Mesodermal cell (in vitro differentiated cells): Measurements from ENCODE around the gene PLEKHA1. TPM values are rescaled to one million over a fixed set of nuclear protein-coding genes. Genes with fewer than 3 reads are reported as not detected.
A peak's percentile ranks its signal among the peaks of the same experiment; 100 is the strongest.

Experiments used
- H3K27ac ChIP-seq: 2 replicates; pipeline ENCODE4 v1.7.0; 2013; ENCODE audit warnings: mild to moderate bottlenecking, low read depth, low read length, moderate library complexity; ENCODE audit not compliant: severe bottlenecking
- H3K36me3 ChIP-seq: 2 replicates; pipeline ENCODE4 v1.7.1; 2013; ENCODE audit warnings: mild to moderate bottlenecking, low read length, moderate library complexity; ENCODE audit not compliant: control insufficient read depth, insufficient read depth
- H3K4me1 ChIP-seq: one replicate; pipeline ENCODE4 v1.7.1; 2013; ENCODE audit warnings: mild to moderate bottlenecking, low read length; ENCODE audit not compliant: insufficient read depth, control insufficient read depth, poor library complexity, severe bottlenecking
- H3K4me3 ChIP-seq: 2 replicates; pipeline ENCODE4 v1.7.0; 2013; ENCODE audit warnings: low read length, control low read depth, mild to moderate bottlenecking; ENCODE audit not compliant: insufficient read depth, poor library complexity, severe bottlenecking; ENCODE audit errors: extremely low read depth
- H3K9me3 ChIP-seq: 2 replicates; pipeline ENCODE4 v1.7.1; 2013; ENCODE audit warnings: mild to moderate bottlenecking, low read length, moderate library complexity; ENCODE audit not compliant: control insufficient read depth
- WGBS, 2 experiments: methylation state at CpG; one replicate each; pipeline ENCODE4 v1.1.5; 2013; ENCODE audit warnings: missing lambda C conversion rate in 2 of 2; ENCODE audit not compliant: insufficient coverage in 2 of 2; 5-methylcytosine and 5-hydroxymethylcytosine counted together
- polyA plus RNA-seq, 2 experiments: library from polyadenylated mRNA; stranded (reverse); fragments of 50-300 nt; gene quantifications; one replicate each; pipeline ENCODE4 v1.2.3, GENCODE V29; 2013

Gene PLEKHA1
- 31.2 TPM for polyA plus RNA-seq (2013, experiment 1 of 2)
- polyA plus RNA-seq (2013, experiment 2 of 2) = 29.6 TPM

DNA sequence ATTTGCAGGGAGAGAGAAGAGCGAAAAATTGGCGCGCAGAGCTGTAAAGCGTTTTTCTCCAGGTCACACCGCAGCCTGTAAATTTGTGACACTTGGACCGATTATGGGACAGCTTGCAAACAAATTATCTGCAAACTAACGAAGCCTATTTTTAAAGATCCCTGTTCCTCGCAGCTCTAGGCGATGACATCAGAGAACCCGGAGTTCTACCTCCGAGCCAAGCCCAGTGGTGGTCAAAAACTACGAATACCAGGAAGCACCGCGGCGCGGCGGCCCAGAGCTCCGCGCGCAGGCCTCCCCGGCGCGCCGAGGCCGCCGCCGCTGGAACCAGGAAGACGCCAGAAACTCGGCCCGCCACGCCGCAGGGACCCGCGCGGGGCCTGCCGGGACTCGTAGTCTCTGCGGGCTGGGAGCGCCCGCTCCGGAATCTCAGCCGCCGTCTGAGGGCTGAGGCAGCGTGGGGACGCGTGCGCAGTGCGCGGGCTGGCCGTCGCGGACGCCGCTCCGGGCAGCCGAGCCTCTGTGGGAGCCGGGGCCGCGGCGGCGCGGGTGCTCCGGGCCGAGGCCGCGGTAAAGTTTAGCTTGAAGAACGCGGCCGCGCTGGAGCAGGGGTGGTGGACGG lies at the start of gene PLEKHA1:
Gene PLEKHA1 (plus strand): TSS at position 472 of the 622 bp plus-strand sequence. CDS start 18,493 bp downstream, outside the sequence.
- peaks cover 5% of the 10 kb centered on the region for H3K36me3 ChIP-seq
- H3K9me3 ChIP-seq = no peaks in the 10 kb centered on the region
- H3K27ac ChIP-seq = peak within 1 kb of the TSS; percentile 42
- H3K4me1 ChIP-seq = no peaks in the 10 kb centered on the region
- peak within 1 kb of the TSS; percentile 74 for H3K4me3 ChIP-seq
- WGBS, 2 experiments = 1 to 2% methylated on average over 66 of the region's 71 CpGs

GRCh38 chr10:122325235-122325634 lies 49.3 kb upstream of the PLEKHA1 start:
- H3K27ac ChIP-seq = no peak overlapping the region
- no peaks in the 10 kb centered on the region for H3K4me1 ChIP-seq
- WGBS, 2 experiments = no CpG with 5 or more reads among the region's 2 CpGs
- no peaks in the 10 kb centered on the region for H3K36me3 ChIP-seq
- H3K4me3 ChIP-seq = no peak overlapping the region
- H3K9me3 ChIP-seq = no peaks in the 10 kb centered on the region

DNA sequence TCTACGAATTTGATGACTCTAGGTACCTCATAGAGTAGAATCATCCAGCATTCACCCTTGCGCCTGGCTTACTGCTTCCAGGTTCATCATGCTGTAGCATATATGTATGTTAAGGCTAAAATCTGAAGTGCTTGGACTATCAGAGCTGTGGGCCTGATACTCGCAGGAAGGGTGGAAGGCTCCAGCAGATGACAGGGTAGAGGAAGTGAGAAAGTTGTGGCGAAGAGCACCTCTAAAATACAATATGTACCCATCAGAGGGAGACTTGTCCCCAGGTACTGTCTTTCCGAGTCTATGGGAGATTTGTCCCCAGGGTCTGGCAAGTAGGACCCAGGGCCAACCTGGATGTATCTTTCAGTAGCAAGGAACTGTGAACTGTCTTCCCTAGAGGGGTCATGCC lies 48.1 kb upstream of the PLEKHA1 start:
- WGBS, 2 experiments = 80 to 100% methylated on average over 1 to 2 of the region's 5 CpGs
- Histone ChIP-seq H3K4me1 (no peaks in the 10 kb centered on the region), H3K36me3 (no peaks in the 10 kb centered on the region), H3K27ac (no peak overlapping the region), H3K9me3 (no peaks in the 10 kb centered on the region), H3K4me3 (no peak overlapping the region)

GRCh38 chr10:122326806-122327205 lies 47.7 kb upstream of the PLEKHA1 start:
- Histone ChIP-seq H3K27ac (no peak overlapping the region), H3K4me3 (no peak overlapping the region), H3K4me1 (no peaks in the 10 kb centered on the region), H3K36me3 (no peaks in the 10 kb centered on the region), H3K9me3 (no peaks in the 10 kb centered on the region)
- 85 to 89% methylated on average over 6 of the region's 6 CpGs for WGBS, 2 experiments

DNA sequence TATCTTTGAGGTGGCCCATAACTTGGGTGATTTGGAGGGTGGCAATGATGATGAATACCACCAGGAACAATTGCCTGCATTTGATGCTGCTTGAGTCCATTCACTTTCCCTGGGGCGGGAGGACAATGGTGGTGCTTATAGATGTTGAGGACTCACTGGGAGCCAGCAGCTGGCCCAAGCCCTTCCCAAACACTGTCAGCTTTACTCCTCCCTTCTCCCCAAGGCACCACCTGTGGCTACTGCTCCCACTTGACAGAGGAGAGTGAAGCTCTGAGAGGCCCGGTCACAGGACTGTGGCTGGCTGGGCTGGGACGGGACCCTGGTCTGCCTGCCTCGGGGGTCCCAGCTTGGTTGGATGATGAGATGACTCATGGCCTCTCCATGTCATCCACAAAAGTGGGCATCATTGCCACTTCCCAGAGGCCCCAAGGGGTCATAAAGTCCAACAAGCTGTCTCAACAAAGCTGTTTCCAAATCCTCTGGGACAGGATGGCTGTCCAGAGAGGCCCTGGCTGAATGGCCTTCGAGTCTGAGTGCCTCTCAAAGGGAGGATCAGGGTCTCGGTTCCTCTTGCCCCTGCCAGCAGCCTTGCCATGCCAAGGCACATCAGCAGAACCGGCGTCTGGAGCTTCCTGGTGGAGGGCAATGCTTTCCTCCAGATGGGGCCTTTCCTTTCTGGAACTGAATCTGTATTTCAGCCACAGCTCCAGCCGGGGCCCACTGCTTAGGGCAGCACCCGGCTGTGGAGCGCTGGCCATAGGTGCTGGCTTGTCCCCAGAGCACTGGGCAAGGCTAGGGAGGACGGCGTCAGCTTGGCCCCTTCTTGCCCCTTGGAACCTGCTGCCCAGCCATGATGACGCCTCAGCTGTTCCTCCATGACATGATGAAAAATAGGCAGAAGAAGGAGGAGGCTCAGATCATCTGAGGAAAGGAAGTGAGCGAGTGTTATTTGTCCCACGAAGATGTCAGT lies 47.0 kb upstream of the PLEKHA1 start:
- Histone ChIP-seq H3K27ac (no peak overlapping the region), H3K36me3 (no peaks in the 10 kb centered on the region), H3K4me3 (no peak overlapping the region), H3K9me3 (no peaks in the 10 kb centered on the region), H3K4me1 (no peaks in the 10 kb centered on the region)
- 89 to 90% methylated on average over 14 of the region's 16 CpGs for WGBS, 2 experiments

GRCh38 chr10:122328676-122329075 lies 45.8 kb upstream of the PLEKHA1 start:
- H3K4me1 ChIP-seq = no peaks in the 10 kb centered on the region
- no peak overlapping the region for H3K27ac ChIP-seq
- no peak overlapping the region for H3K4me3 ChIP-seq
- H3K36me3 ChIP-seq = no peaks in the 10 kb centered on the region
- no peaks in the 10 kb centered on the region for H3K9me3 ChIP-seq
- 79 to 91% methylated on average over 5 to 7 of the region's 9 CpGs for WGBS, 2 experiments

DNA sequence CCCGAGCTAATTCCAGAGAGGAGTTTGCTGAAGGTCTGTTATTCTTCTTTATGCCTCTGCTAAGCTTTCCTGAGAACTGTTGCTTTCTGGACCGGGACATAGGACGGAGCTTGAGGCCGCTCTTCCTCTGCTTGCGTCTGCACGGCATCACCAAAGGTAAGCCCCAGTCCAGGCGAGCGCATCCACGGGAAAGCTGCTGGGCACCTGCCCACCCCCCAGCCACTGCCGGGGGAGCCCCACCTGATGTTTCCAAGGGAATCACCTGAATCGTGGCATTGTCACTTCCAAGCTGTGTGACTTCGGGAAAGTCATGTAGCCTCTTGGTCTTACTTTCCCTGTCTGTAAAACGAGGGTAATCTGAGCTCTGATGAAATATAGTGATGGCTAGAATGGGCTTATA lies 45.1 kb upstream of the PLEKHA1 start:
- Histone ChIP-seq H3K4me3 (no peak overlapping the region), H3K36me3 (no peaks in the 10 kb centered on the region), H3K27ac (no peak overlapping the region), H3K4me1 (no peaks in the 10 kb centered on the region), H3K9me3 (no peaks in the 10 kb centered on the region)
- 84 to 88% methylated on average over 7 to 10 of the region's 13 CpGs for WGBS, 2 experiments

DNA sequence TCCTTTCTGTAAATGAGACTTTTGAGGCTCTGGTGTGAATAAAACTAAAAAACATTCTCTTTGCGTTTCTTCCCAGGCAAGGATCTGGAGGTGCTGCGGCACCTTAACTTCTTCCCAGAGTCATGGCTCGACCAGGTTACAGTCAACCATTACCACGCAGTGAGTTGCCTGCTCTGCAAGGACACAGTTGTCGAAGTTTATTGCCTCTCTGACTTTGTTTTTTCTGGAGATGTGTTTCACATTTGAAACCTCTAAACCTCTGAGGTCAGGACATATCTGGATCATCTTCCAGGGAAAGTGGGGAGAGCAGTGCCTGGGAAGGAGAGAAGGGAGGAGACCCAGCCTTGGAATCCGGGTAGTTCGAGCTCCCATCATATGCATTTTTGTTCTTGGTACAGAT lies 43.4 kb upstream of the PLEKHA1 start:
- Histone ChIP-seq H3K27ac (no peak overlapping the region), H3K36me3 (no peaks in the 10 kb centered on the region), H3K9me3 (no peaks in the 10 kb centered on the region), H3K4me1 (no peaks in the 10 kb centered on the region), H3K4me3 (no peak overlapping the region)
- 82 to 98% methylated on average over 3 to 5 of the region's 7 CpGs for WGBS, 2 experiments

DNA sequence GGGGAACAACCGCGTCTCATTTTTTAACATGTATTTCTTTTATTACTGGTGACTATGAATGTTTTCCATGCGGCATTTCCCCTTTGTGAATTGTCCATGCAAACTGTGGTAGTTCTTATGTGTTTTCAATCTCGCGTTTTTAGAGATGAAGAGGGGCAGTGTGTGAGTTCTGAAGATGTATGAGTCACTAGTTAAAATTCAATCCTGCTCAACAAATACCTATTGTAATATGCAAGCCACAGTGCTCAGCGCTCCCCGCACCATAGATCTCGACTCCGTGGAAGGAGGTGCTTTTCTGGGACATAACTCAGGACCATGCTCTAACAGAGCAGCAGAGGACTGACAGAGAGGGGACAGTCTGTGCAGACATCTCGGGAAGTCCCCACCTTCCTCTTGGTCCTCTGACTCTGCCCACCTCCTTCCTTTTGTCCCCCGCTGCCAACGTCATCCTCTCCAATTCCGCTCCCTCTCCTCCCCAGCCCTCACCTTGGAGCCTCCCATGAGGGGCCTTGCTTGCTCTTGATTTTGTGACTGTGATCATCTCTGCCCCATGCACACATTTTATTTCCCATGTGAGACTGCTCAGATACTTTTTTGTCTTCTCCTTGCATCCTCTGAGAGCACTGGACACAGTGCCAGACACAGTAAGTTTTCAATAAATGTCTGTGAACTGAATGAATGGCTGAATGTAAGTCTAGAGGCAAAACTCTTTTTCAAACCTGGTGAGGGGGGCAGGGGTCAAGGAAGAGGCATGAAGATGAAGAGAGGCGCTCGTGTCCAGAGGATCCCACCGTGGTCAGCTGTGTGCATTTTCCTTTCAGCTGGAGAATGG lies 42.7 kb upstream of the PLEKHA1 start:
- 81 to 85% methylated on average over 12 of the region's 16 CpGs for whole genome bisulfite sequencing, 2 experiments
- no peak overlapping the region for H3K27ac ChIP-seq
- H3K9me3 ChIP-seq = no peaks in the 10 kb centered on the region
- H3K4me3 ChIP-seq = no peak overlapping the region
- no peaks in the 10 kb centered on the region for H3K4me1 ChIP-seq
- H3K36me3 ChIP-seq = no peaks in the 10 kb centered on the region

DNA sequence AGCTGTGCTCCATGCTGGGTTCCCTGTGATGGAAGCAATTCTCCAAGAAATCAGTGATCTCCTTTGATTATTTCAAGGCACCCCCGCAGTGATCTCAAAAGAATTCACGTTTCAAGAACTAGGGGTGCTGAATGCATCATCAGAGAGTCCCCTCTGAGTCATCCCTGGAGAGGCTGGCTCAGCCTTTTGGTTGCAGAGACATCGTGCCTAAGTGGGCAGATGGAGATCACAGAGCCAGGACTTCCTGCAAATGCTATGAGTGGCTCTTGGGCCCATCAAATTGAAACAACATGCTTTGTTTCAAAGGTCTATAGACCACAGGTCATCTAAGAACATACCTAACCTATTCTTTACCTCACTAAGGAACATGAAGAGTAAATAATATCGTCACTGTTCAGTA lies 41.5 kb upstream of the PLEKHA1 start:
- Histone ChIP-seq H3K27ac (no peak overlapping the region), H3K9me3 (no peaks in the 10 kb centered on the region), H3K4me1 (no peaks in the 10 kb centered on the region), H3K36me3 (no peaks in the 10 kb centered on the region), H3K4me3 (no peak overlapping the region)
- WGBS, 2 experiments = 86 to 90% methylated on average over 3 of the region's 4 CpGs
